HG02798 (cell line): ENCODE results near the gene ZC3H7A.

Experiments used
- ATAC-seq: cut with Tn5 transposase; IDR thresholded peaks from one replicate; pipeline ENCODE4 v1.9.1; 2021; ENCODE audit warnings: mild to moderate bottlenecking; ENCODE audit not compliant: unreplicated experiment, poor library complexity

Gene ZC3H7A

DNA sequence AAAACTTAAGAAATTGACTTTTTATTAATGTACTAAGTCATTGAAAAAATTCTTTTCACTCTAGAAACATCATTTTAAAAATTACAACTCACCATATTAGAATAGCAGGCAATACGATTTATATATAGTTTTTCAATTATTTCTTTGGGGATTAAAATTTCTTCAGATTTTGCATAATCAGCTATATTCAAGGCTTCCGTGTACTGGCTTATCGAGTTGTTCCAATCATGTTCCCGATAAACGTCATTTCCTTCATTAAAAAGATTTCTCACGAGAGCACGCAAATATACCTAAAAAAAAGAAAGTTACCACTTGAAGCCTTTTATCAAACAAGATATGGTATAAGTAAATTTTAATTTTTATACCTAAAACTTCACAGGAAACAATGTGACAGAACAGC lies 18.0 kb downstream of the ZC3H7A start:
- ATAC-seq: no peak

- no peak for ATAC-seq
Measured at GRCh38 chr16:11774065-11774626, 22.9 kb downstream of the ZC3H7A start.

- peak; percentile 47 for ATAC-seq
Measured at GRCh38 chr16:11768849-11769248, 28.2 kb downstream of the ZC3H7A start.

DNA sequence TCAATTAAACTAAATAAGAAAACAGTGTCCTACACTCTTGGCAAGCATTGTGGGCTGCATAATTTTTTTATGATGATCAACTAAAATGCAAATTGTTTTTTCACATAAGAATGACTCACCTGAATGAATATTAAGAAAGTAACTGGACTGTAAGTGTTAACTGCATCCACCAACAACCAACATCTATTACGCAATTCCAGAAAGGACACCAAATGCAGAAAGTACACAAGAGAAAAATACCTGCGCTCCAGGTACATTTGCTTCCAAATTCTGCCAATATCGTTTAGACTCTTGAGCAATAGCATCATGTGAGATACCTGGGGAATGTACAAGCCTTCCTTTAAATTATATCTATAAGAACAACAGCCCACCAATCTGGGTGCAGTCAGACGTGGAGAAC lies 34.6 kb downstream of the ZC3H7A start:
- ATAC-seq: no peak

GRCh38 chr16:11759997-11760396 lies 37.1 kb downstream of the ZC3H7A start:
- ATAC-seq: no peak

DNA sequence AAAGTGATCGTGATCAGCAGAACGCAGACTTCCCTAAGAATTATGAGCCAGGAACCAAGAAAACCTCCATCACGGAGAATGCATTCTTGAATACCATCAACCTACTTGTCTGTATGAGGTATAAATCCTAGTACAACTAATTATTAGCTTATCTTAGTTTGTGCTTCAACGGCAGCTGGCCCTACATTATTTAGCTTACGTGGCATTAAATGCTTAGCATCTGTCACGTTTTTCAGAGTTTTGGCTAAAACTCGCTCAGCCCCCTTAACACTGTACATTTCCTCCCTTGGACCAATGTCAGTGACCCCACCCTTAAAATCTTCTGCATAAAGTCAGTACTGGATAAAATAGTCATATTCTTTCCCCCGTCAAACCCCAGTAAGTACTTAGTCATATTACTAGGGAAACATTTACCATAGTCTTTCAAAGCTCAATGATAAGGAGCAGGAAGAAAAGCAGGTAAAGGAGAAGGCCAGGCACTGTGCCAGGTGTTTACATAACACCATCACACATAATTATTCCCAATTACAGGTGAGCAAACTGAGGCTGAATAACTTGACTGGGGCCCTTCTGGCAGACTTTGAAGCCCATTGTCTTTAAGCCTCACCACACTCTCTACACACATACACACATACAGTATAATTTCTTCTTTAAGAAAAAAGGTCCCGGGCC lies 37.8 kb downstream of the ZC3H7A start:
- ATAC-seq: no peak

GRCh38 chr16:11757671-11758545 lies 39.1 kb downstream of the ZC3H7A start:
- ATAC-seq: no peak

DNA sequence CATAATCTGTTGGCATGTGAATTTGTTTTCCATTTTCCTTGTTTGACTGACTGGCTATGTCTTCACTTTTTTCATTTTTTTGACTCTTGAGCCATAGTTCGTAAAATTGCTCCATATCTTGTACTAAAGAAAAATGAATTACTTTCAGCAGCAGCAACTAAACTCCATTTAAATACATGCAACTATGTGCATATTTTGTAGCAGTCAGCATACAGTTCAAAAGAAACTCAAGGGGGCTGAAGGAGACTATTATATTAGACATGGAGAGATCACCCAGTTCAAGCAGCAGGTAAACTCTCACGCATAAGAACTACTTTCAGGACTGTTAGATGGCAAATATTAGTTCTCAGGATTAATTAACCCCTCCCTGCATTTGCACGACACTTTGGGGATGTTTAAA lies 40.8 kb downstream of the ZC3H7A start:
- no peak for ATAC-seq

DNA sequence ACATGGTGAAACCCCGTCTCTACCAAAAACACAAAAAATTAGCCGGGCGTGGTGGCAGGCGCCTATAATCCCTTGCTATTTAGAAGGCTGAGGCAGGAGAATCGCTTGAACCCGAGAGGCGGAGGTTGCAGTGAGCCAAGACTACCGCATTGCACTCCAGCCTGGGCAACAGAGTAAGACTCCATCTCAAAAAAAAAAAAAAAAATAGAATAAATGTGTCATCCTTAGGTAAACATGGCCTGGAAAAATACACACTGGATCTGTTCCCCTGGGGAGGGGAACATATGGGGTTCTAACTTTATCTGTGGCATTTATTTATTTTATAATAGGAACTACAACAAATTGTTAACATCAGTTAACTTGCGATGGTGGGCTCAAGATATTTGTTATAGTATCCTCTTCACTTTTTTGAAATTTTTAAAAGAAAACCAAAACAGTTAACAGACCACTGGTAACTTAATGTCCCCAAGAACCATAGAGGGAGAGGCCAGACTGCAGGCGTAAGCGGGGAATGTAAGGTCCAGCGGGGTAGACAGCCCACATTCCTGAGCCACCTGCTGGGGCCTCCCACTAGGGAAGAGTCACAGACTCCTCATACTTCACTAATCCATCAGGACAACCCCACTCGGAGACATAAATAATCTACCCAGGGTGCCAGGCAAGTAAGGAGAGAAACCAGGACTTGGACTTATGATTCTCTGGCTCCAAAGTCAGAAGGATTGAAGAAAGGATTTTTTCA lies 41.9 kb downstream of the ZC3H7A start:
- no peak for ATAC-seq

DNA sequence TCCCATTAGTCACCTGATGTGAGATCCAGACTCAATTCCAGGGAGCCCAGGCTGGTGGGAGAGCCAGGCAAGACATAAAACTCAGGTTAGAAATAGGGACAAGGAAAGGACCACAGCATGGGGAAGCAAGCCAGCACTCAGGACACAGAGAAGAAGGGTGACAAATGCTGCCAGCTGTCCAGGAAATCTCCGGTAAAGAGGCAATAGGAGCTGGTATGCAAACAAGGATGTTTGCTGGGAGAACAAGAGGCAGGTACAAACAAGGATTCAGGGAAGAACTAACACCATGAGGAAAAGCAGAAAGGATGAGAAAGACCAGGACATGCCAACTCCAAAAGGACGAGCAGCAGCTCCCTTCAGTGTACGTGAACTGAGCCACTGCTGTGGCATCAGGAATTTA lies 44.2 kb downstream of the ZC3H7A start:
- ATAC-seq: no peak

- ATAC-seq: no peak
Measured at GRCh38 chr16:11750056-11750455, 47.0 kb downstream of the ZC3H7A start.

- ATAC-seq: no peak
Measured at GRCh38 chr16:11748404-11749254, 48.4 kb downstream of the ZC3H7A start.

DNA sequence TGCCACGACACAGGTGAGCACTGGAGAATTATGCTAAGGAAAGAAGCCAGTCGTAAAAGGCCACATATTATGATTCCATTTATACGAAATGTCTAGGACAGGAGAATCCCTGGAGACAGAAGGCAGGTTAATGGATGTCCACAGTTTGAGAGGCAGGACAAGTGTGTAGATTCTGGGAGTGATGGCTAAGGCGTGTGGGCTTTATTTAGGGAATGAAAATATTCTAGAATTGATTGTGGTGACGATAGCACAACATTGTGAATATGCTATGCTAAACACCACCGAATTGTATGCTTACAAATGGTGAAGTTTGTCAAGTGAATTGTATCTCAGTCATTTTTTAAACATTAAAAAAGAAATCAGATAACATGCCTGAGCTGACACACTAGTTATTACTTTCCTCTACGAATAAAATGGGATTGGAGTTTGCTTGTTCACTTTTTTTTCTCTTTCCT lies 49.1 kb downstream of the ZC3H7A start:
- ATAC-seq: no peak

DNA sequence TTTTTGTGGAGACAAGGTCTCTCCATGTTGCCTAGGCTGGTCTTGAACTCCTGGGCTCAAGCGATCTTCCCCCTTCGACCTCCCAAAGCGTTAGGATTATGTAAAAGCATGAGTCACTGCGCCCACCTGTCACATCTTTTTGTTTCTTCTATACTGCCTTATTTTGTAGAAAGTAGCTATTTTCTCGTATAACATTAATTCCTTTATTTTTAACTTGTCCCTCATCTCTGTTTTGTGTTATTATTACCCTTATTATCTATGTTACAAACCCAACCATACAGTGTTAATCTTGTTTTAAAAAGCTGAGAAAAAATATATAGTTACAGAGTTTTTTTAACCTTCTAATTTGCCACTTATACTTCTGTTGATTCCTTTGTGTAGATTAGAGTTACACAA lies 53.0 kb downstream of the ZC3H7A start:
- no peak for ATAC-seq

DNA sequence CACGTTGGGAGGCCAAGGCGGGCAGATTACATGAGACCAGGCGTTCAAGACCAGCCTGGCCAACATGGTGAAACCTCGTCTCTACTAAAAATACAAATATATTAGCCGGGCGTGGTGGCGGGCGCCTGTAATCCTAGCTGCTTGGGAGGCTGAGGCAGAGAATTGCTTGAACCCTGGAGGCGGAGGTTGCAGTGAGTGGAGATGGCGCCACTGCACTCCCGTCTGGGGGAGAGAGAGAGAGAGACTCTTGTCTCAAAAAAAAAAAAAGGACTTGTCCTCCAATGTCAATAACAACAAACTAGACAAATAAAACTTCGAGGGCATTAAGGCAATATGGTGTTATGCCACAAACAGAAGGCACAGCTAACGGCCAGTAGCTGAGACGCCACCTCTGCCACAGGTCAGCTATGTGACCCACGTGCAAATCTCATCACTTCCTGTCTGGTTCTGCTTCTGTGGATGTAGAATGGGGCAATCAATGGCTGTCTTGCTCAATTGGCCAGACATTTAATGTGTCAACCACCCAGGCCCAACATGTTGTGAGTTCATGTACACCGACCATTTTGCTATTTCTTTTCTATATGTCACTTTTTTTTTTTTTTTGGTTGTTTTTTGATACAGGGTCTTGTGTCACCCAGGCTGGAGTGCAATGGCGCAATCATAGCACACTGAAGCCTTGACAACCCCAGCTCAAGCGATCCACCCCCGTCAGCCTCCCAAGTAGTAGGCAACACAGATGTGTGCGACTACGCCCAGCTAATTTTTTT lies 53.6 kb downstream of the ZC3H7A start:
- ATAC-seq: no peak

GRCh38 chr16:11742536-11743307 lies 54.3 kb downstream of the ZC3H7A start, which contains the start of gene TXNDC11:
TSS of gene TXNDC11 (minus strand) at chr16:11742857. CDS start at chr16:11742730, 127 bp downstream.
- peak; percentile 91 for ATAC-seq

DNA sequence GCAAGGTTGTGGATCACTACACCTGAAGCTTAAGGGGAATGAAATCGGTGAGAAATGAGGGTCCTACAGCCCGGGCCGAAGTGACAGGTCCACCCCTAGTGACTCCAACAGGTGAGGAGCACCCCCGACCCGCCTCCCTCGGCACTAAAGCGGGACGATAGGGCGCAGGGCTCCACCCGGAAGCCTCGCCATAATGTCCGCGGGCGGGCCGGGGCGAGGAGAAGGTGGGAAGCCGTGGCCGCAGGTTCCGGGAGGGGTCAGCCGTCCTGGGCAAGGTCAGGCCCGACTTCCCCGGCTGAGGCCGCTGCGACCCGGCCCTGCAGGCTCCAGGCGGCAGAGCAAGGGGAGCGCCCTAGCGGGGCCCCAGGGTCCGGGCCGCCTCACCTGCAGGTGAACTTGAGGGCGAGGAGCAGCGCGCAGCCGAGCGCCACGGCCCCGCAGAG lies 54.9 kb downstream of the ZC3H7A start:
- peak; percentile 24 for ATAC-seq

DNA sequence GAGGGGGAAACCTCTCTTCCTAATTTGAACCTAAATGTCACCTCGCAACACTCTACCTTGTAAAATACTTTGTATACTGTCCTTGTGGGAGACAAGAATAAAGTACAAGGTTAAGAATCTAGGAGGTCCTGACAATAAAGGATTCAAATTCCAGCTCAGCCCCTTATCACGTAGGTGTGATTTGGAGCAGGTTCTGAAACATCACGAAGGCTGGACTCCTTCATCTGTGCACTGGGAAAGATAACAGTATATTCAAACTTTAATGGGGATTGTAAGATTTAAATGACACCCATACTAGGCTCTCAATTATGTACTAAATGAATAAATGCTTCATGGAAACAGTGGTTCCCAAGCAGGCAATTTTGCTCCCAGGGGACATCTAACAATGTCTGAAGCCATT lies 56.5 kb downstream of the ZC3H7A start:
- no peak for ATAC-seq
